ENCODE measurements around the gene LNX2. TPM values are rescaled to one million over a fixed set of nuclear protein-coding genes. Genes with fewer than 3 reads are reported as not detected.

Gene LNX2
- total and polyA plus RNA-seq, 2 of the 4 experiments (the other 2 are of a cell fraction): 3.1 to 7.2 TPM

DNA sequence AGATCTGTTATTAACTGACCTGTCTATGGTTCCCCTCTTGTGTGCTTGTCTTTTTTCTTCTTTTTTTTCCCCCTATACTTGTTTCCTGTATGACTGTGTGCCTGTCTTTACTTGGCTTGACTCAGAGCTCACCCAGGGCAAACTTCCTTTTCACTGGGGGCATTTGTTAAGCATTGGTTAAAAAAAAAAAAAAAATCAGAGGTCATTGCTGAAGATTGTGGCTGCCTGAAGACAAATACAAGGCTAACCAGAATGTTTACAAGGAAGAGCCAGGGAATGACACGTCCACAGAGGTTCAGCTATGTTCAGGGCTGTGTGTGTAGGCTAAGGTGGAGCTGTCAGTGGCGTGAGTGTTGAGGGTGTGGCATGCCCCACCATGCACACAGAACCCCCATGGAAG is 47.1 kb downstream of the LNX2 start:
- H3K9me1 ChIP-seq (ENCODE audit: insufficient read depth, low read length): peaks cover under 1% of the 10 kb centered on the region; the same call in 1 of the 2 replicates
- no peak overlapping the region for H2BK5ac ChIP-seq (ENCODE audit: low read depth, low read length, poor library complexity, severe bottlenecking)
- no peak overlapping the region for H3K14ac ChIP-seq (replicated peaks; ENCODE audit: low read depth, low read length)
- ChIA-PET CTCF (interaction anchor here (0.6 to 2.0 kb wide), 5 partner anchors 40 to 1199 kb away, joined by 3 to 9 read pairs (median 6); no protein-coding TSS in a partner anchor), POLR2A (ENCODE audit: unreplicated experiment) (no interaction called here)
- H2AFZ ChIP-seq (replicated peaks; ENCODE audit: low read length, poor library complexity): peak overlapping the region; percentile 70
- intact Hi-C loops (cut with micrococcal nuclease): no loop called here
- H3K4me1 ChIP-seq (ENCODE audit: control insufficient read depth, insufficient read depth, low read length): peaks cover 6% of the 10 kb centered on the region
- no peak overlapping the region for H3K18ac ChIP-seq (ENCODE audit: low read depth, low read length)
- no peaks in the 10 kb centered on the region for H3K9me3 ChIP-seq (ENCODE audit: control insufficient read depth, insufficient read depth, low read length)
- no peak overlapping the region for H4K5ac ChIP-seq (ENCODE audit: low read depth, low read length)
- peak overlapping the region; percentile 15; the same call in 1 of the 2 replicates for H3K4ac ChIP-seq (ENCODE audit: low read depth, low read length)
- no peak for TF ChIP-seq RAD21 (IDR thresholded peaks at IDR 0.05; ENCODE audit: low read length)
- no peak for TF ChIP-seq POLR2A (IDR thresholded peaks at IDR 0.05; ENCODE audit: low read depth, low read length)
- TF ChIP-seq SMC3 (IDR thresholded peaks at IDR 0.05; ENCODE audit: low read depth, low read length): no peak
- TF ChIP-seq RFX5 (IDR thresholded peaks at IDR 0.05; ENCODE audit: low read depth, low read length): no peak
- no peak for TF ChIP-seq BHLHE40 (IDR thresholded peaks at IDR 0.05; ENCODE audit: low read depth, low read length)
- TF ChIP-seq RCOR1 (IDR thresholded peaks at IDR 0.05; ENCODE audit: insufficient replicate concordance, low read length): no peak
- TF ChIP-seq, protein P1, sequence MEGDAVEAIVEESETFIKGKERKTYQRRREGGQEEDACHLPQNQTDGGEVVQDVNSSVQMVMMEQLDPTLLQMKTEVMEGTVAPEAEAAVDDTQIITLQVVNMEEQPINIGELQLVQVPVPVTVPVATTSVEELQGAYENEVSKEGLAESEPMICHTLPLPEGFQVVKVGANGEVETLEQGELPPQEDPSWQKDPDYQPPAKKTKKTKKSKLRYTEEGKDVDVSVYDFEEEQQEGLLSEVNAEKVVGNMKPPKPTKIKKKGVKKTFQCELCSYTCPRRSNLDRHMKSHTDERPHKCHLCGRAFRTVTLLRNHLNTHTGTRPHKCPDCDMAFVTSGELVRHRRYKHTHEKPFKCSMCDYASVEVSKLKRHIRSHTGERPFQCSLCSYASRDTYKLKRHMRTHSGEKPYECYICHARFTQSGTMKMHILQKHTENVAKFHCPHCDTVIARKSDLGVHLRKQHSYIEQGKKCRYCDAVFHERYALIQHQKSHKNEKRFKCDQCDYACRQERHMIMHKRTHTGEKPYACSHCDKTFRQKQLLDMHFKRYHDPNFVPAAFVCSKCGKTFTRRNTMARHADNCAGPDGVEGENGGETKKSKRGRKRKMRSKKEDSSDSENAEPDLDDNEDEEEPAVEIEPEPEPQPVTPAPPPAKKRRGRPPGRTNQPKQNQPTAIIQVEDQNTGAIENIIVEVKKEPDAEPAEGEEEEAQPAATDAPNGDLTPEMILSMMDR (conservative IDR thresholded peaks at IDR 0.05; ENCODE audit: low read depth, low read length): no peak
- TF ChIP-seq MAZ (IDR thresholded peaks at IDR 0.05; ENCODE audit: borderline replicate concordance, low read depth, low read length): no peak
- no peak for TF ChIP-seq CHD1 (IDR thresholded peaks at IDR 0.05; ENCODE audit: low read depth, low read length)
- TF ChIP-seq CEBPB (IDR thresholded peaks at IDR 0.05; ENCODE audit: low read depth, low read length): no peak
- no peak for TF ChIP-seq FOS (IDR thresholded peaks at IDR 0.05; ENCODE audit: low read depth, low read length)
- TF ChIP-seq, protein P2, sequence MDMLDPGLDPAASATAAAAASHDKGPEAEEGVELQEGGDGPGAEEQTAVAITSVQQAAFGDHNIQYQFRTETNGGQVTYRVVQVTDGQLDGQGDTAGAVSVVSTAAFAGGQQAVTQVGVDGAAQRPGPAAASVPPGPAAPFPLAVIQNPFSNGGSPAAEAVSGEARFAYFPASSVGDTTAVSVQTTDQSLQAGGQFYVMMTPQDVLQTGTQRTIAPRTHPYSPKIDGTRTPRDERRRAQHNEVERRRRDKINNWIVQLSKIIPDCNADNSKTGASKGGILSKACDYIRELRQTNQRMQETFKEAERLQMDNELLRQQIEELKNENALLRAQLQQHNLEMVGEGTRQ (IDR thresholded peaks at IDR 0.05; ENCODE audit: low read depth, low read length): no peak
- no peak for TF ChIP-seq NFE2L2 (IDR thresholded peaks at IDR 0.05; ENCODE audit: low read depth, low read length)
- peak overlapping the region; percentile 20; the same call in 1 of the 2 replicates for H3K56ac ChIP-seq (ENCODE audit: extremely low read depth, insufficient read depth, low read length)
- no peak overlapping the region for H2BK15ac ChIP-seq (ENCODE audit: low read depth, low read length)
- dilution Hi-C loops (cut with HindIII; ENCODE audit: low sequenced_read_pairs, unreplicated experiment): no loop called here
- H4K91ac ChIP-seq (ENCODE audit: insufficient read depth, low read depth, low read length): no peak overlapping the region
- H3K79me1 ChIP-seq (ENCODE audit: low read depth in 1 of 2, low read length in 2 of 2): peaks cover 4 to 7% of the 10 kb centered on the region in 2 experiments; a peak in 3 of 4 replicates
- peaks cover 3% of the 10 kb centered on the region for H3K36me3 ChIP-seq (ENCODE audit: control insufficient read depth, insufficient read depth, low read length)
- H3K23ac ChIP-seq (ENCODE audit: low read depth, low read length): peak overlapping the region; percentile 57; the same call in 1 of the 2 replicates
- H3K4me3 ChIP-seq (ENCODE audit: insufficient read depth, low read depth, low read length): no peak overlapping the region
- BruUV-seq (replicated peaks): no TSS peak
- in situ Hi-C loops (cut with MboI; ENCODE audit: low sequenced_read_pairs): no loop called here
- H3K9ac ChIP-seq (ENCODE audit: low read depth, low read length): no peak overlapping the region
- H4K8ac ChIP-seq (ENCODE audit: low read depth in 2 of 2, low read length in 2 of 2): peak overlapping the region in 1 of 2 experiments; percentile 52; a peak in 1 of 4 replicates
- H2AK9ac ChIP-seq (replicated peaks; ENCODE audit: low read depth, low read length, poor library complexity): no peak overlapping the region
- WGBS, 2 experiments (ENCODE audit: extremely low coverage in 2 of 2, insufficient read length in 1 of 2): 0% methylated on average over 1 of the region's 2 CpGs; no CpG with 5 or more reads in 1 of the 2 experiments
- no peaks in the 10 kb centered on the region for H3K27me3 ChIP-seq (ENCODE audit: control insufficient read depth, insufficient read depth, low read length)
- peak overlapping the region; percentile 33; the same call in 1 of the 2 replicates for H2BK20ac ChIP-seq (ENCODE audit: low read depth, low read length)
- H2BK120ac ChIP-seq (ENCODE audit: low read depth, low read length): peak overlapping the region; percentile 29; the same call in 1 of the 2 replicates
- no peak overlapping the region for H2AK5ac ChIP-seq (ENCODE audit: low read depth, low read length)
- no peak overlapping the region for H3K27ac ChIP-seq (ENCODE audit: insufficient read depth, low read length)
- peak overlapping the region; percentile 34; the same call in 1 of the 2 replicates for H3K4me2 ChIP-seq (ENCODE audit: low read depth, low read length)
- DNase-seq (peak; percentile 75), ATAC-seq (ENCODE audit: low read depth) (peak; percentile 89)
- H4K20me1 ChIP-seq (ENCODE audit: insufficient read depth, low read length): no peaks in the 10 kb centered on the region
